GM21825 (cell line): Measurements from ENCODE around the gene TSPAN12.

ENCODE experiments used
- ATAC-seq: cut with Tn5 transposase; IDR thresholded peaks from one replicate; pipeline ENCODE4 v1.9.1; 2021; ENCODE audit warnings: mild to moderate bottlenecking, moderate library complexity; ENCODE audit not compliant: unreplicated experiment

Gene TSPAN12

GRCh38 chr7:120843109-120843508 is 14.8 kb downstream of the TSPAN12 start:
- ATAC-seq = no peak

- ATAC-seq = no peak
Measured at GRCh38 chr7:120842121-120842621, 15.8 kb downstream of the TSPAN12 start.

- no peak for ATAC-seq
Measured at GRCh38 chr7:120841608-120842007, 16.3 kb downstream of the TSPAN12 start.

GRCh38 chr7:120838281-120838682 is 19.7 kb downstream of the TSPAN12 start:
- peak; percentile 62 for ATAC-seq

- no peak for ATAC-seq
Measured at GRCh38 chr7:120837599-120837998, 20.3 kb downstream of the TSPAN12 start.

GRCh38 chr7:120836556-120837115 is 21.3 kb downstream of the TSPAN12 start:
- ATAC-seq = no peak

GRCh38 chr7:120834726-120835125 is 23.2 kb downstream of the TSPAN12 start:
- no peak for ATAC-seq

- no peak for ATAC-seq
Measured at GRCh38 chr7:120833546-120833945, 24.4 kb downstream of the TSPAN12 start.

- no peak for ATAC-seq
Measured at GRCh38 chr7:120832803-120833202, 25.1 kb downstream of the TSPAN12 start.

- ATAC-seq = no peak
Measured at GRCh38 chr7:120831260-120831659, 26.7 kb downstream of the TSPAN12 start.

- no peak for ATAC-seq
Measured at GRCh38 chr7:120829487-120829886, 28.5 kb downstream of the TSPAN12 start.

GRCh38 chr7:120828528-120828927 is 29.4 kb downstream of the TSPAN12 start:
- ATAC-seq = no peak

- ATAC-seq = no peak
Measured at GRCh38 chr7:120827371-120828118, 30.4 kb downstream of the TSPAN12 start.

GRCh38 chr7:120825576-120825975 is 32.4 kb downstream of the TSPAN12 start:
- ATAC-seq = no peak

- ATAC-seq = no peak
Measured at GRCh38 chr7:120825152-120825551, 32.8 kb downstream of the TSPAN12 start.

GRCh38 chr7:120819861-120820260 is 38.1 kb downstream of the TSPAN12 start:
- ATAC-seq = peak; percentile 75

GRCh38 chr7:120817851-120818250 is 40.1 kb downstream of the TSPAN12 start:
- ATAC-seq = no peak

- ATAC-seq = no peak
Measured at GRCh38 chr7:120814253-120814939, 43.5 kb downstream of the TSPAN12 start.

- ATAC-seq = no peak
Measured at GRCh38 chr7:120813546-120814252, 44.2 kb downstream of the TSPAN12 start.

- ATAC-seq = no peak
Measured at GRCh38 chr7:120813089-120813488, 44.9 kb downstream of the TSPAN12 start.

- no peak for ATAC-seq
Measured at GRCh38 chr7:120809260-120809659, 48.7 kb downstream of the TSPAN12 start.
